H1 (cell line): Measurements from ENCODE around the gene KRTAP10-7. TPM values are rescaled to one million over a fixed set of nuclear protein-coding genes. Genes with fewer than 3 reads are reported as not detected.

Experiments used
- CTCF ChIA-PET: fragments of 300-600 bp; sonication (Branson Sonifier 250); formaldehyde crosslinking; loops from one replicate; lab custom pipeline; 2021; ENCODE audit not compliant: partially characterized antibody; lab: Charles Lee
- POLR2A ChIA-PET: fragments of 300-600 bp; sonication (Branson Sonifier 250); formaldehyde crosslinking; loops from one replicate; lab custom pipeline; 2021; ENCODE audit warnings: inconsistent platforms; ENCODE audit not compliant: partially characterized antibody; lab: Charles Lee
- DNase-seq, 2 experiments: peaks; one replicate each; pipeline versions ENCODE4 v3.0.0 to v3.0.0-alpha.2; 2010 to 2022; ENCODE audit warnings: low spot score in 2 of 2, low read depth in 1 of 2, mixed read lengths in 1 of 2
- FAIRE-seq: peaks from 2 replicates; lab custom pipeline; 2011; peaks lifted over from hg19 to GRCh38; lab: Jason Lieb, UNC
- H2AFZ ChIP-seq: 2 replicates; pipeline ENCODE4 v1.8.1; 2012; ENCODE audit warnings: low read length, inconsistent platforms
- H2AK5ac ChIP-seq: 2 replicates; pipeline ENCODE4 v1.6.1; 2013; ENCODE audit warnings: low read depth, low read length
- H2BK120ac ChIP-seq: replicated peaks from 2 replicates; pipeline ENCODE3; 2013; ENCODE audit warnings: low read depth, low read length, inconsistent platforms
- H2BK12ac ChIP-seq: 2 replicates; pipeline ENCODE4 v1.6.1; 2013; ENCODE audit warnings: low read depth, low read length
- H2BK15ac ChIP-seq: 2 replicates; pipeline ENCODE4 v1.6.1; 2013; ENCODE audit warnings: low read length
- H2BK20ac ChIP-seq: 2 replicates; pipeline ENCODE4 v1.6.1; 2013; ENCODE audit warnings: low read length
- H2BK5ac ChIP-seq: 2 replicates; pipeline ENCODE4 v1.6.1; 2013; ENCODE audit warnings: low read depth, low read length
- H3K14ac ChIP-seq: 2 replicates; pipeline ENCODE4 v1.6.1; 2013; ENCODE audit warnings: inconsistent platforms; ENCODE audit not compliant: insufficient read length
- H3K18ac ChIP-seq: 2 replicates; pipeline ENCODE4 v1.6.1; 2013; ENCODE audit warnings: low read length; ENCODE audit errors: extremely low read depth
- H3K23ac ChIP-seq: 2 replicates; pipeline ENCODE4 v1.6.1; 2013; ENCODE audit warnings: inconsistent platforms; ENCODE audit not compliant: insufficient read length
- H3K23me2 ChIP-seq: 2 replicates; pipeline ENCODE4 v1.6.1; 2013; ENCODE audit warnings: low read depth, low read length
- H3K27ac ChIP-seq: 2 replicates; pipeline ENCODE4 v1.6.1; 2011; ENCODE audit warnings: low read depth, low read length, inconsistent platforms
- H3K27me3 ChIP-seq, 4 experiments: replicated peaks in 1 of 4; 1 replicate in 1 of 4; 2 replicates in 3 of 4; pipeline versions ENCODE4 v1.6.1 to v1.8.1; 2011 to 2013; ENCODE audit warnings: low read length in 3 of 4, mild to moderate bottlenecking in 3 of 4, inconsistent platforms in 2 of 4, mixed read lengths in 2 of 4, moderate library complexity in 1 of 4; ENCODE audit not compliant: control insufficient read depth in 3 of 4, insufficient read depth in 3 of 4; ENCODE audit errors: extremely low read depth in 1 of 4
- H3K36me3 ChIP-seq, 4 experiments: 2 replicates each; pipeline versions ENCODE4 v1.6.1 to v1.8.1; 2011 to 2013; ENCODE audit warnings: mild to moderate bottlenecking in 4 of 4, low read length in 3 of 4, moderate library complexity in 2 of 4, control low read depth in 1 of 4, inconsistent platforms in 1 of 4; ENCODE audit not compliant: insufficient read depth in 4 of 4, control insufficient read depth in 2 of 4
- H3K4ac ChIP-seq: replicated peaks from 2 replicates; pipeline ENCODE3; 2013; ENCODE audit warnings: low read length, low read depth, mixed read lengths, inconsistent platforms; ENCODE audit not compliant: insufficient read length
- H3K4me1 ChIP-seq, 4 experiments: replicated peaks in 1 of 4; 1 replicate in 1 of 4; 2 replicates in 3 of 4; pipeline versions ENCODE4 v1.6.1 to v1.8.1; 2011 to 2013; ENCODE audit warnings: low read length in 3 of 4, inconsistent platforms in 2 of 4, mixed read lengths in 1 of 4; ENCODE audit not compliant: insufficient read depth in 4 of 4, control insufficient read depth in 3 of 4
- H3K4me2 ChIP-seq, 2 experiments: 2 replicates each; pipeline versions ENCODE4 v1.6.1 to v1.8.1; 2011 to 2013; ENCODE audit warnings: low read depth in 2 of 2, low read length in 2 of 2, control low read depth in 1 of 2, inconsistent platforms in 1 of 2, mild to moderate bottlenecking in 1 of 2; ENCODE audit not compliant: insufficient read depth in 1 of 2
- H3K4me3 ChIP-seq, 4 experiments: fragments of 200-600, 300-600 bp in 1 of 4; sonication (generic), shearing (Covaris generic), sonication (Bioruptor Twin) in 1 of 4; 2 replicates each; pipeline versions ENCODE4 v1.5.1 to v1.8.1; 2011 to 2016; ENCODE audit warnings: low read length in 4 of 4, low read depth in 3 of 4, control low read depth in 2 of 4, inconsistent platforms in 2 of 4, mild to moderate bottlenecking in 2 of 4, mixed read lengths in 1 of 4, moderate library complexity in 1 of 4; ENCODE audit not compliant: insufficient read depth in 2 of 4; ENCODE audit errors: extremely low read depth in 1 of 4
- H3K56ac ChIP-seq: replicated peaks from 2 replicates; pipeline ENCODE3; 2013; ENCODE audit warnings: low read depth, mild to moderate bottlenecking, mixed read lengths, low read length, inconsistent platforms; ENCODE audit not compliant: insufficient read length
- H3K79me1 ChIP-seq: 2 replicates; pipeline ENCODE4 v1.6.1; 2013; ENCODE audit warnings: low read depth, low read length, control low read depth
- H3K79me2 ChIP-seq, 2 experiments: 2 replicates each; pipeline versions ENCODE4 v1.6.1 to v1.8.1; 2012 to 2013; ENCODE audit warnings: low read length in 2 of 2, mild to moderate bottlenecking in 2 of 2, inconsistent platforms in 1 of 2; ENCODE audit not compliant: insufficient read depth in 2 of 2, control insufficient read depth in 1 of 2
- H3K9ac ChIP-seq, 4 experiments: replicated peaks in 1 of 4; 1 replicate in 1 of 4; 2 replicates in 3 of 4; pipeline versions ENCODE4 v1.6.1 to v1.8.1; 2011 to 2013; ENCODE audit warnings: low read depth in 3 of 4, low read length in 3 of 4, control low read depth in 2 of 4, mild to moderate bottlenecking in 2 of 4, moderate library complexity in 2 of 4, inconsistent platforms in 1 of 4; ENCODE audit errors: extremely low read depth in 1 of 4
- H3K9me3 ChIP-seq, 2 experiments: 2 replicates each; pipeline versions ENCODE4 v1.6.1 to v1.8.1; 2012 to 2013; ENCODE audit warnings: mild to moderate bottlenecking in 2 of 2, moderate library complexity in 2 of 2, control low read depth in 1 of 2, inconsistent platforms in 1 of 2, low read depth in 1 of 2, low read length in 1 of 2, mixed read lengths in 1 of 2; ENCODE audit not compliant: insufficient read depth in 2 of 2
- H4K20me1 ChIP-seq, 2 experiments: replicated peaks in 1 of 2; 2 replicates each; pipeline versions ENCODE3 to v1.8.1; 2011 to 2013; ENCODE audit warnings: inconsistent platforms in 2 of 2, low read length in 2 of 2, mild to moderate bottlenecking in 1 of 2; ENCODE audit not compliant: insufficient read depth in 2 of 2, control insufficient read depth in 1 of 2
- H4K5ac ChIP-seq: 2 replicates; pipeline ENCODE4 v1.6.1; 2013; ENCODE audit warnings: low read length, low read depth, mixed read lengths, inconsistent platforms; ENCODE audit not compliant: insufficient read length
- H4K8ac ChIP-seq: 2 replicates; pipeline ENCODE4 v1.8.0; 2013; ENCODE audit warnings: mild to moderate bottlenecking, moderate library complexity, low read length, inconsistent platforms; ENCODE audit not compliant: insufficient read depth; ENCODE audit errors: extremely low read depth
- H4K91ac ChIP-seq: replicated peaks from 2 replicates; pipeline ENCODE3; 2013; ENCODE audit warnings: low read length, mixed read lengths, inconsistent platforms; ENCODE audit not compliant: insufficient read length
- CHD1 ChIP-seq: IDR thresholded peaks from 2 replicates; pipeline ENCODE4 v1.6.1; 2012; ENCODE audit warnings: low read depth, low read length, improper control_type of control experiment
- RFX5 ChIP-seq: IDR thresholded peaks from 2 replicates; pipeline ENCODE4 v1.6.1; 2011; ENCODE audit warnings: low read depth, low read length, improper control_type of control experiment, borderline replicate concordance
- WGBS, 2 experiments: shearing (Covaris generic) in 1 of 2; methylation state at CpG; one replicate each; pipeline versions ENCODE4 v1.1.6 to v1.1.7; 2013 to 2015; ENCODE audit warnings: low lambda C conversion rate in 2 of 2, mixed read lengths in 2 of 2, inconsistent platforms in 1 of 2, low coverage in 1 of 2, missing lambda C conversion rate in 1 of 2; ENCODE audit not compliant: insufficient replicate concordance in 2 of 2, insufficient coverage in 1 of 2, insufficient read length in 1 of 2; ENCODE audit errors: extremely low coverage in 1 of 2, missing lambda C conversion rate in 1 of 2; 5-methylcytosine and 5-hydroxymethylcytosine counted together
- polyA plus RNA-seq, 7 experiments: library from polyadenylated mRNA; depleted of rRNA in 3 of 7; stranded (reverse) in 5 of 7; unstranded in 2 of 7; fragments of >200 nt in 5 of 7; fragments of 200-250 nt in 2 of 7; gene quantifications; 1 replicate in 5 of 7; 2 replicates in 1 of 7; 4 replicates in 1 of 7; pipeline versions ENCODE4 v1.2.1 to v1.2.3, GENCODE V29; 2011 to 2013; ENCODE audit warnings: missing spikeins in 2 of 7, mixed read lengths in 2 of 7
- total RNA-seq: library from RNA; stranded (reverse); fragmentation: NEBNext Ultra II Directional; extraction: Animal tissue kit (Norgen Biotek cat#: 25700); gene quantifications from 2 replicates; pipeline ENCODE4 v1.2.1, GENCODE V29; 2021

Gene KRTAP10-7
- total and polyA plus RNA-seq, 2 of the 8 experiments (the other 6 are each of a cell fraction or from before 2014, with no cell fraction given) = not detected

DNA sequence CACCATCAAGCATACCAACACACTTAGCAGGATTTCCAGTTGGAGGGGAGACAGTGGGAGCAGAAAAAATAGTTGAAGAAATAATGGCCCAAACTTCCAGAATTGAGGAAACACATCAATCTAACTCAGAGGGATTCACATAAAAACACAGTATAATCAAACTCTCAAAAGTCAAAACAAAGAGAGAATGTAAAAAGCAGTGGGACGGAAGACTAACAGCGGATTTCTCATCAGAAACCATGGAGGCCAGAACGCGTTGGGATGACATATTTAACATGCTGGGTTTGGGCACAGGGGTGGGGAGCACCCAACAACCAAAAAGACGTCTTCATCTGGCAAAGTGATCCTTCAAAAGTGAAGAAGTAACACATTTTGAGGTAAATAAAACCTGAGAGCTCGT, 19.5 kb downstream of the KRTAP10-7 start:
- FAIRE-seq = no peak
- no peaks in the 10 kb centered on the region for H3K79me2 ChIP-seq

More for the DNA sequence above, 19.5 kb downstream of the KRTAP10-7 start:
- TF ChIP-seq RFX5 = no peak
- TF ChIP-seq CHD1 = no peak
- Histone ChIP-seq H4K8ac (no peak overlapping the region), H4K5ac (no peak overlapping the region), H3K4me2 (no peak overlapping the region), H2BK20ac (no peak overlapping the region), H3K4ac (no peak overlapping the region), H2BK12ac (no peak overlapping the region), H3K4me3 (no peak overlapping the region), H3K4me1 (peaks cover 0 to 4% (median 2%) of the 10 kb centered on the region in 4 experiments; a peak in 4 of 7 replicates), H2BK15ac (no peak overlapping the region), H3K27ac (no peak overlapping the region), H2AK5ac (no peak overlapping the region), H3K14ac (no peak overlapping the region), H3K18ac (no peak overlapping the region), H2BK5ac (no peak overlapping the region), H3K23ac (no peak overlapping the region), H2BK120ac (no peak overlapping the region), H3K79me1 (no peaks in the 10 kb centered on the region; the same call in 1 of the 2 replicates), H3K56ac (no peak overlapping the region), H3K36me3 (no peaks in the 10 kb centered on the region), H3K9me3 (peaks cover 18 to 19% of the 10 kb centered on the region in 2 experiments), H3K23me2 (no peaks in the 10 kb centered on the region), H3K27me3 (no peaks in the 10 kb centered on the region), H4K91ac (no peak overlapping the region), H4K20me1 (no peaks in the 10 kb centered on the region), H2AFZ (no peak overlapping the region), H3K9ac (no peak overlapping the region)
- POLR2A ChIA-PET = no interaction called here
- CTCF ChIA-PET = interaction anchor here (1.1 to 4.0 kb wide), 4 partner anchors 11 to 140 kb away, joined by 4 to 16 read pairs (median 9); partner anchors contain the start of gene KRTAP10-7
- no peak for DNase-seq
- 86% methylated on average over 6 of the region's 6 CpGs; no CpG with 5 or more reads in 1 of the 2 experiments for WGBS, 2 experiments
